PC-9 (cell line): ENCODE data around the gene MTERF4. TPM values are rescaled to one million over a fixed set of nuclear protein-coding genes. Genes with fewer than 3 reads are reported as not detected.
A peak's percentile ranks its signal among the peaks of the same experiment; 100 is the strongest.

Source experiments
- BruUV-seq: library from RNA; stranded (reverse); fragments of 400-500 nt; replicated peaks from 2 replicates; lab custom pipeline; 2021; lab: Mats Ljungman, UMichigan
- CTCF ChIA-PET: fragments of 300-600 bp; sonication (Branson Sonifier 250); formaldehyde crosslinking; loops from one replicate; lab custom pipeline; 2022; ENCODE audit warnings: antibody characterized with exemption; lab: Charles Lee
- POLR2A ChIA-PET: fragments of 300-600 bp; sonication (Branson Sonifier 250); formaldehyde crosslinking; loops from one replicate; lab custom pipeline; 2022; ENCODE audit warnings: antibody characterized with exemption; ENCODE audit not compliant: unreplicated experiment; lab: Charles Lee
- DNase-seq, 2 experiments: peaks; one replicate each; pipeline versions ENCODE4 v3.0.0 to v3.0.0-alpha.2; 2015 to 2022; ENCODE audit warnings: mixed read lengths in 1 of 2
- H2AFZ ChIP-seq: fragments of 200-600 bp; sonication (generic); 2 replicates; pipeline ENCODE4 v1.8.1; 2017; ENCODE audit warnings: antibody characterized with exemption
- H3F3A ChIP-seq: fragments of 200-600 bp; sonication (generic); 2 replicates; pipeline ENCODE4 v1.8.1; 2017; ENCODE audit warnings: antibody characterized with exemption, mild to moderate bottlenecking, low read depth; ENCODE audit not compliant: insufficient read depth
- H3K27ac ChIP-seq: fragments of 200-600 bp; sonication (generic); 2 replicates; pipeline ENCODE4 v1.6.1; 2016; ENCODE audit warnings: mixed run types
- H3K27me3 ChIP-seq: fragments of 200-600 bp; sonication (generic); 2 replicates; pipeline ENCODE4 v1.6.1; 2016; ENCODE audit warnings: low read depth, mixed run types; ENCODE audit not compliant: insufficient read depth
- H3K36me3 ChIP-seq: fragments of 200-600 bp; sonication (generic); 2 replicates; pipeline ENCODE4 v1.6.1; 2016; ENCODE audit warnings: low read depth, mixed run types
- H3K4me1 ChIP-seq: fragments of 200-600 bp; sonication (generic); replicated peaks from 2 replicates; pipeline ENCODE4 v1.6.1; 2016; ENCODE audit warnings: mixed run types; ENCODE audit not compliant: insufficient read depth
- H3K4me2 ChIP-seq: fragments of 200-600 bp; sonication (generic); 2 replicates; pipeline ENCODE4 v1.6.1; 2017; ENCODE audit warnings: mixed run types
- H3K4me3 ChIP-seq: fragments of 200-600 bp; sonication (generic); 2 replicates; pipeline ENCODE4 v1.6.1; 2016; ENCODE audit warnings: mixed run types
- H3K79me2 ChIP-seq: fragments of 200-600 bp; sonication (generic); 2 replicates; pipeline ENCODE4 v1.6.1; 2017; ENCODE audit warnings: low read depth, mixed run types
- H3K9me2 ChIP-seq: fragments of 200-600 bp; sonication (generic); 2 replicates; pipeline ENCODE4 v1.8.1; 2017; ENCODE audit warnings: mild to moderate bottlenecking; ENCODE audit not compliant: insufficient read depth
- H3K9me3 ChIP-seq: fragments of 200-600 bp; sonication (generic); 2 replicates; pipeline ENCODE4 v1.8.1; 2016; ENCODE audit warnings: low read depth; ENCODE audit not compliant: insufficient read depth
- H4K20me1 ChIP-seq: fragments of 200-600 bp; sonication (generic); 2 replicates; pipeline ENCODE4 v1.8.1; 2017; ENCODE audit not compliant: insufficient read depth
- CTCF ChIP-seq: fragments of 200-600 bp; sonication (generic); conservative IDR thresholded peaks from 2 replicates; pipeline ENCODE4 v1.6.1; 2017; ENCODE audit warnings: mixed run types, antibody characterized with exemption, mild to moderate bottlenecking, moderate library complexity
- EZH2 ChIP-seq: fragments of 200-600 bp; sonication (generic); IDR thresholded peaks from 2 replicates; pipeline ENCODE4 v1.8.0; 2017; ENCODE audit warnings: antibody characterized with exemption, low read depth
- intact Hi-C: fragments of 100-400 bp; cut with micrococcal nuclease; formaldehyde crosslinking; loops from one replicate; pipeline ENCODE4 v1.10.0; 2022; ENCODE audit not compliant: unreplicated experiment
- total RNA-seq: library from RNA; stranded (reverse); gene quantifications from 2 replicates; pipeline ENCODE4 v1.2.3, GENCODE V29; 2021

MTERF4 gene
- total RNA-seq, 1 experiment from 2014 or later = 42.8 TPM

GRCh38 chr2:241148239-241148638 is 46.2 kb upstream of the MTERF4 start:
- H3K4me1 ChIP-seq = peaks cover 17% of the 10 kb centered on the region
- H3F3A ChIP-seq = no peaks in the 10 kb centered on the region
- BruUV-seq = TSS peak; percentile 40
- H3K9me3 ChIP-seq = no peaks in the 10 kb centered on the region
- intact Hi-C loops = loop anchor here (2.0 to 5.0 kb wide), 3 partner anchors 46 to 297 kb away; partner anchors contain the start of genes FARP2 and MTERF4
- no peaks in the 10 kb centered on the region for H3K9me2 ChIP-seq
- no peak for TF ChIP-seq CTCF
- TF ChIP-seq EZH2 = no peak
- no peak for DNase-seq
- peak overlapping the region; percentile 93 for H3K4me2 ChIP-seq
- ChIA-PET CTCF (interaction anchor here (0.6 kb wide), 1 partner anchor 234 kb away, joined by 6 read pairs; no protein-coding TSS in a partner anchor), POLR2A (interaction anchor here (0.6 kb wide), 2 partner anchors 250 to 591 kb away, joined by 4 to 6 read pairs; no protein-coding TSS in a partner anchor)
- no peaks in the 10 kb centered on the region for H4K20me1 ChIP-seq
- 0 out of 2 replicates have a peak, but pooled peaks cover 2% of the 10 kb centered on the region for H3K36me3 ChIP-seq
- peak overlapping the region; percentile 76 for H3K4me3 ChIP-seq
- no peak overlapping the region for H3K27ac ChIP-seq
- peaks cover 50% of the 10 kb centered on the region for H3K79me2 ChIP-seq
- H2AFZ ChIP-seq = peak overlapping the region; percentile 94
- H3K27me3 ChIP-seq = no peaks in the 10 kb centered on the region

- POLR2A ChIA-PET = no interaction called here
These were observed 45.2 kb upstream of the MTERF4 start for GRCh38 chr2:241147336-241147735.

GRCh38 chr2:241146286-241146685 is 44.2 kb upstream of the MTERF4 start:
- intact Hi-C loops = loop anchor here (5.0 kb wide), 2 partner anchors 44 to 211 kb away; partner anchors contain the start of genes FARP2 and MTERF4

More at GRCh38 chr2:241147336-241147735, 45.2 kb upstream of the MTERF4 start:
- intact Hi-C loops = loop anchor here (5.0 kb wide), 2 partner anchors 45 to 210 kb away; partner anchors contain the start of genes FARP2 and MTERF4
- no peaks in the 10 kb centered on the region for H3K27me3 ChIP-seq
- no TSS peak for BruUV-seq
- no peak for DNase-seq
- H3K4me1 ChIP-seq = peaks cover 17% of the 10 kb centered on the region
- no peak overlapping the region for H3K4me2 ChIP-seq
- H3K4me3 ChIP-seq = no peak overlapping the region
- no peaks in the 10 kb centered on the region for H4K20me1 ChIP-seq
- H3F3A ChIP-seq = no peaks in the 10 kb centered on the region
- H3K9me3 ChIP-seq = no peaks in the 10 kb centered on the region
- H3K9me2 ChIP-seq = no peaks in the 10 kb centered on the region
- H2AFZ ChIP-seq = no peak overlapping the region
- CTCF ChIA-PET = interaction anchor here (0.9 kb wide), 1 partner anchor 69 kb away, joined by 5 read pairs; no protein-coding TSS in a partner anchor
- H3K79me2 ChIP-seq = peaks cover 41% of the 10 kb centered on the region
- 0 out of 2 replicates have a peak, but pooled peaks cover 4% of the 10 kb centered on the region for H3K36me3 ChIP-seq
- TF ChIP-seq CTCF (no peak), EZH2 (no peak)
- no peak overlapping the region for H3K27ac ChIP-seq

More at GRCh38 chr2:241146286-241146685, 44.2 kb upstream of the MTERF4 start:
- Histone ChIP-seq H2AFZ (no peak overlapping the region), H3K4me3 (no peak overlapping the region), H3K79me2 (peaks cover 30% of the 10 kb centered on the region), H4K20me1 (no peaks in the 10 kb centered on the region), H3K4me2 (no peak overlapping the region), H3K9me3 (no peaks in the 10 kb centered on the region), H3K9me2 (no peaks in the 10 kb centered on the region), H3K36me3 (0 out of 2 replicates have a peak, but pooled peaks cover 6% of the 10 kb centered on the region), H3F3A (no peaks in the 10 kb centered on the region), H3K27me3 (no peaks in the 10 kb centered on the region), H3K27ac (no peak overlapping the region), H3K4me1 (peaks cover 15% of the 10 kb centered on the region)
- no TSS peak for BruUV-seq
- TF ChIP-seq CTCF = no peak
- TF ChIP-seq EZH2 = no peak
- ChIA-PET CTCF (no interaction called here), POLR2A (no interaction called here)
- no peak for DNase-seq
